H1 (cell line): ENCODE measurements around the gene NAV2.

Source experiments
- CTCF ChIP-seq, 3 experiments: IDR thresholded peaks; 1 replicate in 2 of 3; 2 replicates in 1 of 3; pipeline versions ENCODE4 v1.5.1 to v1.6.1; 2011; ENCODE audit warnings: low read length in 3 of 3, mild to moderate bottlenecking in 3 of 3, inconsistent platforms in 2 of 3, low read depth in 1 of 3, moderate library complexity in 1 of 3; ENCODE audit not compliant: insufficient read depth in 1 of 3; ENCODE audit errors: control extremely low read depth in 1 of 3
- EZH2 ChIP-seq: fragments of 200-600 bp; sonication (generic); IDR thresholded peaks from 2 replicates; pipeline ENCODE4 v1.7.1; 2012; ENCODE audit warnings: low read depth, mild to moderate bottlenecking, moderate library complexity, low read length, inconsistent platforms; ENCODE audit not compliant: severe bottlenecking
- POLR2AphosphoS5 ChIP-seq: IDR thresholded peaks from 2 replicates; pipeline ENCODE4 v1.6.1; 2011; ENCODE audit warnings: low read depth, low read length
- TAF1 ChIP-seq: IDR thresholded peaks from 2 replicates; pipeline ENCODE4 v1.6.1; 2011; ENCODE audit warnings: mild to moderate bottlenecking, low read depth, low read length

DNA sequence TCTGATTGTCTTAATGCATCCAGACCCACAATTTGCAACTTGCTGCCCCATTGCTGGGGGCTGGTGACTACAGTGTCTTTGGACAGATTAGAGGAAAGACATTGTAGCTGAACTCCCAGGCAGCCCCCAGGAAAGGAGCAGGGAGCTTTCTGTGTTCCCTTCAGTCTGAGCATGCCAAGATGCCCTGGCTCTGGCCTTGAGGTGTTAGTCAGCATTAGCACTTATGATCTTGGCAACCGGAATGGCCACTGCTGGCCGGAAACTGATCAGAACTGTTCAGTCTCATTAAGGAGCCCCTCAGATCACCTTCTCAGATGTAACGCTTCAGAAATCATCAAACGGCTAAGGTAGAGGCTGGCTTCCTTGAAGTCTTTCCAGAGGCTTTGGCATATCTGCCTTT is 195.2 kb downstream of the NAV2 start:
- no peak for TF ChIP-seq POLR2AphosphoS5
- no peak for TF ChIP-seq CTCF (IDR thresholded peaks at IDR 0.05; ENCODE audit: control extremely low read depth in 1 of 3, insufficient read depth in 1 of 3, low read depth in 1 of 3, low read length in 3 of 3)
- TF ChIP-seq EZH2, result no peak
- no peak for TF ChIP-seq TAF1
